Measurements from ENCODE around the gene PHLDA1. TPM values are rescaled to one million over a fixed set of nuclear protein-coding genes. Genes with fewer than 3 reads are reported as not detected.
"Not testable (repeated sequence)": the region's sequence is repeated elsewhere in the genome, so short reads cannot be mapped to it uniquely, and the experiment has no call there.

PHLDA1 gene
- total RNA-seq, 3 donors from 2014 or later (not counting 1 experiment from before 2014, with no cell fraction given), result 11.1 to 24.0 (median 19.1) TPM

DNA sequence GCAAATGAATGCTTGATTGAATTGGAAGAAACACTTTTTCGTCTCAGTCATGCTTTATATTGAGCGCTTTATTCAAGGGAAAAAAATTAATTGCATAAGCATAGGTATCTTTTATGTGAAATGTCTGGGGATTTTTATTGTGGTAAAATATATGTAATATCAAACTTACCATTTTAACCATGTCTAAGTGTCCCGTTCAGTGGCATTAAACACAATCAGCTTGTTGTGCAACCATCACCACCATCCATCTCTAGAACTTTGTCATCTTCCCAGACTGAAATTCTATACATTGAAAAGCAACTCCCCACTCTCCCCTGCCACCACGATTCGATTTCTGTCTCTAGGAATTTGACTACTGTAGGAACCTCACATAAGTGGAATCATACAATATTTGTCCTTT lies 39.8 kb downstream of the PHLDA1 start:
- ATAC-seq, result no peak
- no peaks in the 10 kb centered on the region for H3K36me3 Mint-ChIP-seq
- H3K27me3 Mint-ChIP-seq (ENCODE audit: low read depth in 2 of 2), result peaks cover 7 to 23% of the 10 kb centered on the region in 2 donors
- no peaks in the 10 kb centered on the region for H3K4me1 ChIP-seq (ENCODE audit: control insufficient read depth, insufficient read depth, low read length)
- no peaks in the 10 kb centered on the region for H3K9me3 Mint-ChIP-seq
- no peaks in the 10 kb centered on the region for H3K4me1 Mint-ChIP-seq
- intact Hi-C loops (cut with micrococcal nuclease), result no loop called here
- no peak overlapping the region for H3K4me3 ChIP-seq (ENCODE audit: low read length)
- no peak overlapping the region for H3K27ac ChIP-seq (ENCODE audit: low read length)
- DNase-seq, result no peak
- peaks cover 2% of the 10 kb centered on the region for H3K27me3 ChIP-seq (ENCODE audit: control insufficient read depth, insufficient read depth, low read length)
- 84% methylated on average over 5 of the region's 5 CpGs for whole genome bisulfite sequencing (ENCODE audit: insufficient coverage)
- no peak for TF ChIP-seq CTCF (IDR thresholded peaks at IDR 0.05)
- no peak overlapping the region for H3K27ac Mint-ChIP-seq
- H3K36me3 ChIP-seq (ENCODE audit: control insufficient read depth, insufficient read depth, low read length), result no peaks in the 10 kb centered on the region
- no peaks in the 10 kb centered on the region for H3K9me3 ChIP-seq (ENCODE audit: control insufficient read depth, insufficient read depth, low read length)
- H3K4me3 Mint-ChIP-seq, result no peak overlapping the region

- Histone ChIP-seq H3K4me3 (ENCODE audit: low read length) (no peak overlapping the region), H3K27ac (ENCODE audit: low read length) (no peak overlapping the region), H3K4me1 (ENCODE audit: control insufficient read depth, insufficient read depth, low read length) (no peaks in the 10 kb centered on the region), H3K36me3 (ENCODE audit: control insufficient read depth, insufficient read depth, low read length) (no peaks in the 10 kb centered on the region), H3K9me3 (ENCODE audit: control insufficient read depth, insufficient read depth, low read length) (no peaks in the 10 kb centered on the region), H3K27me3 (ENCODE audit: control insufficient read depth, insufficient read depth, low read length) (peaks cover 2% of the 10 kb centered on the region)
- Mint-ChIP-seq H3K4me1 (peaks cover 3 to 4% of the 10 kb centered on the region in 2 donors), H3K27me3 (ENCODE audit: low read depth in 2 of 2) (peaks cover 7 to 23% of the 10 kb centered on the region in 2 donors), H3K27ac (no peak overlapping the region), H3K9me3 (no peaks in the 10 kb centered on the region), H3K36me3 (no peaks in the 10 kb centered on the region), H3K4me3 (no peak overlapping the region)
- DNase-seq, result no peak
- WGBS (ENCODE audit: insufficient coverage), result 92% methylated on average over 4 of the region's 4 CpGs
- no peak for ATAC-seq
- TF ChIP-seq CTCF (IDR thresholded peaks at IDR 0.05), result no peak
- intact Hi-C loops (cut with micrococcal nuclease), result no loop called here
Measured at GRCh38 chr12:75990189-75990912, 41.2 kb downstream of the PHLDA1 start.

- H3K27ac Mint-ChIP-seq; ATAC-seq; H3K36me3 ChIP-seq (ENCODE audit: control insufficient read depth, insufficient read depth, low read length); H3K27me3 ChIP-seq (ENCODE audit: control insufficient read depth, insufficient read depth, low read length); DNase-seq; H3K4me3 ChIP-seq (ENCODE audit: low read length); intact Hi-C loops (cut with micrococcal nuclease); H3K36me3 Mint-ChIP-seq; H3K4me1 ChIP-seq (ENCODE audit: control insufficient read depth, insufficient read depth, low read length); H3K9me3 ChIP-seq (ENCODE audit: control insufficient read depth, insufficient read depth, low read length); H3K9me3 Mint-ChIP-seq; H3K27ac ChIP-seq (ENCODE audit: low read length); H3K4me3 Mint-ChIP-seq: not testable (repeated sequence)
- H3K27me3 Mint-ChIP-seq (ENCODE audit: low read depth in 2 of 2), result peaks cover 7 to 23% of the 10 kb centered on the region in 2 donors
- WGBS (ENCODE audit: insufficient coverage), result 89% methylated on average over 1 of the region's 1 CpG
- H3K4me1 Mint-ChIP-seq, result peaks cover 11 to 20% of the 10 kb centered on the region in 2 donors
Measured at GRCh38 chr12:75987709-75988108, 43.9 kb downstream of the PHLDA1 start.

- intact Hi-C loops (cut with micrococcal nuclease), result no loop called here
- Mint-ChIP-seq H3K4me3 (no peak overlapping the region), H3K27ac (no peak overlapping the region), H3K9me3 (no peaks in the 10 kb centered on the region), H3K27me3 (ENCODE audit: low read depth in 2 of 2) (peaks cover 3 to 23% of the 10 kb centered on the region in 2 donors), H3K4me1 (peaks cover 11 to 20% of the 10 kb centered on the region in 2 donors), H3K36me3 (no peaks in the 10 kb centered on the region)
- Histone ChIP-seq H3K4me3 (ENCODE audit: low read length) (no peak overlapping the region), H3K4me1 (ENCODE audit: control insufficient read depth, insufficient read depth, low read length) (peaks cover 5% of the 10 kb centered on the region), H3K27ac (ENCODE audit: low read length) (no peak overlapping the region), H3K36me3 (ENCODE audit: control insufficient read depth, insufficient read depth, low read length) (no peaks in the 10 kb centered on the region), H3K27me3 (ENCODE audit: control insufficient read depth, insufficient read depth, low read length) (peaks cover 2% of the 10 kb centered on the region), H3K9me3 (ENCODE audit: control insufficient read depth, insufficient read depth, low read length) (no peaks in the 10 kb centered on the region)
- no peak for TF ChIP-seq CTCF (IDR thresholded peaks at IDR 0.05)
- DNase-seq (peak in 1 of 2 donors; percentile 27), ATAC-seq (no peak)
- whole genome bisulfite sequencing (ENCODE audit: insufficient coverage), result 76% methylated on average over 5 of the region's 9 CpGs
Measured at GRCh38 chr12:75986001-75986746, 45.4 kb downstream of the PHLDA1 start.

Measured in natural killer cell (primary cell).